Gastroesophageal sphincter (tissue), 3 donors: ENCODE results near the gene C17orf114.

Experiments used
- CTCF ChIP-seq, 4 experiments: fragments of 200-600 bp in 2 of 4; fragments of 450-650 bp in 2 of 4; sonication (generic) in 1 of 4; IDR thresholded peaks; one replicate each; pipeline ENCODE4 v1.5.1; 2017 to 2019; ENCODE audit warnings: antibody characterized with exemption in 4 of 4, mild to moderate bottlenecking in 2 of 4, moderate library complexity in 2 of 4
- POLR2AphosphoS5 ChIP-seq: sonication (generic); formaldehyde crosslinking; IDR thresholded peaks from one replicate; pipeline ENCODE4 v1.6.1; 2017; ENCODE audit warnings: antibody characterized with exemption

- TF ChIP-seq CTCF (IDR thresholded peaks at IDR 0.05) (no peak), POLR2AphosphoS5 (no peak)
Observed at GRCh38 chr17:4796552-4796920, 5.6 kb downstream of the C17orf114 start.
